MM.1S (cell line): ENCODE measurements around the gene FBXL7.

ENCODE experiments used
- DNase-seq: peaks from one replicate; pipeline ENCODE4 v3.0.0-alpha.2; 2015
- H2AFZ ChIP-seq: fragments of 300-600 bp; sonication (generic); 2 replicates; pipeline ENCODE4 v1.6.0; 2016; ENCODE audit warnings: antibody characterized with exemption, low read length
- H3F3A ChIP-seq: fragments of 300-600 bp; sonication (generic); 2 replicates; pipeline ENCODE4 v1.6.1; 2016; ENCODE audit warnings: mild to moderate bottlenecking, antibody characterized with exemption, low read length, moderate library complexity, mixed read lengths; ENCODE audit not compliant: insufficient read depth
- H3K27ac ChIP-seq: fragments of 300-600 bp; sonication (generic); 2 replicates; pipeline ENCODE4 v1.5.1; 2016; ENCODE audit warnings: mild to moderate bottlenecking, low read length
- H3K27me3 ChIP-seq: fragments of 300-600 bp; sonication (generic); replicated peaks from 2 replicates; pipeline ENCODE4 v1.6.0; 2016; ENCODE audit warnings: low read length; ENCODE audit not compliant: insufficient read depth
- H3K36me3 ChIP-seq: fragments of 300-600 bp; sonication (generic); replicated peaks from 2 replicates; pipeline ENCODE4 v1.6.1; 2016; ENCODE audit warnings: mild to moderate bottlenecking, low read length, mixed read lengths; ENCODE audit not compliant: insufficient read depth
- H3K4me1 ChIP-seq: fragments of 300-600 bp; sonication (generic); 2 replicates; pipeline ENCODE4 v1.6.1; 2016; ENCODE audit warnings: low read length, mixed read lengths
- H3K4me2 ChIP-seq: fragments of 300-600 bp; sonication (generic); 2 replicates; pipeline ENCODE4 v1.6.0; 2016; ENCODE audit warnings: low read depth, low read length
- H3K4me3 ChIP-seq: fragments of 300-600 bp; sonication (generic); 2 replicates; pipeline ENCODE4 v1.5.1; 2016; ENCODE audit warnings: low read length, mixed read lengths
- H3K79me2 ChIP-seq: fragments of 300-600 bp; sonication (generic); 2 replicates; pipeline ENCODE4 v1.6.1; 2016; ENCODE audit warnings: mixed run types, low read length, mixed read lengths
- H3K9ac ChIP-seq: fragments of 300-600 bp; sonication (generic); 2 replicates; pipeline ENCODE4 v1.6.1; 2016; ENCODE audit warnings: low read length, mixed read lengths
- H3K9me2 ChIP-seq: fragments of 300-600 bp; sonication (generic); replicated peaks from 2 replicates; pipeline ENCODE4 v1.6.1; 2016; ENCODE audit warnings: mild to moderate bottlenecking, low read length, mixed read lengths; ENCODE audit not compliant: insufficient read depth
- H3K9me3 ChIP-seq: fragments of 300-600 bp; sonication (generic); replicated peaks from 2 replicates; pipeline ENCODE4 v1.6.1; 2016; ENCODE audit warnings: mild to moderate bottlenecking, low read length, mixed read lengths; ENCODE audit not compliant: insufficient read depth
- H4K20me1 ChIP-seq: fragments of 300-600 bp; sonication (generic); 2 replicates; pipeline ENCODE4 v1.6.1; 2016; ENCODE audit warnings: mild to moderate bottlenecking, low read length, moderate library complexity, mixed read lengths; ENCODE audit not compliant: insufficient read depth
- EZH2 ChIP-seq: fragments of 300-600 bp; sonication (generic); optimal IDR thresholded peaks from 2 replicates; pipeline ENCODE3; 2017; ENCODE audit warnings: low read depth, mild to moderate bottlenecking, antibody characterized with exemption, low read length, mixed read lengths
- EZH2phosphoT487 ChIP-seq: fragments of 300-600 bp; sonication (generic); IDR thresholded peaks from 2 replicates; pipeline ENCODE4 v1.6.1; 2018; ENCODE audit warnings: antibody characterized with exemption, low read length
- TF ChIP-seq, protein P1 (sequence below): fragments of 300-600 bp; sonication (generic); IDR thresholded peaks from 2 replicates; pipeline ENCODE4 v1.5.1; 2016; ENCODE audit warnings: antibody characterized with exemption, low read length, mixed read lengths

Gene FBXL7

DNA sequence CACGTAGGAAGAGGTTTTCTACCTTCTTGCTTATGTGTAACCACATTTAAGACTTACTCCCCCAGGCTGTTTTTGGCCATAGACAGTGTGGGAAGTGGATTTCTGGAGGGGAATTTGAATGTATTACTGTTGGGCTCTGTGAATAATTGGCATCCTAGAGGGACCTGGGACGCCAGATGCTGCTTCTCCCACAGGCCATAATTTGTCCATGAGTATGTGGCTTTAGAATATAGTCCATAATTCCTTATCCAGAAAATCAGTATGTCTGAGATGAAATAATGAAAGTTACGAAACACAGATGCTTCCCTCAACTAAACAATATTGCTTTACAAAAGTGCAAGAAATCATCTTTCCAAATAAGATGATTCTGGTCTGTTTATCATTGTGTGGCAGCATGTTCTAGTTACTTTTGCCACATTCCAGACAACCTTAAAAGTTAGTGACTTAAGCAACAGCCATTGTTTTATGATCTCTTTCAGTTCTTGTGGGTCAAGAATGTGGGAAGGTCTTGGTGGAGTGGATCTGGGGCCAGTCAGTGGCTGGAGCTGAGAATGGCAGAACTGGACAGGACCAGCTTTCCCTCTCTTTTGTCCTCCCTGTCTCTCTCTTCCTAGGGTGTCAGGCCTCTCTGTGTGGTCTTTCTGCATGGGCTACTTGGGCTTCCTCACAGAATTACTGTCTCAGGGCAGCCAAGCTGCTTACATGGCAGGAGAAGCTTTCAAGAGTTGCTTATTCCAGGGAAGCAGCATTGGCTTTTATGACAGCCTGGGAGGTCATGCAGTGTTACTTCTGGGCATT lies 79.4 kb downstream of the FBXL7 start:
- no peaks in the 10 kb centered on the region for H3K27me3 ChIP-seq
- H3K9ac ChIP-seq: no peak overlapping the region
- H3K4me3 ChIP-seq: no peak overlapping the region
- H3K36me3 ChIP-seq: no peaks in the 10 kb centered on the region; the same call in 1 of the 2 replicates
- no peaks in the 10 kb centered on the region for H3F3A ChIP-seq
- no peak overlapping the region for H3K4me2 ChIP-seq
- H3K9me3 ChIP-seq: no peaks in the 10 kb centered on the region
- H3K4me1 ChIP-seq: no peaks in the 10 kb centered on the region
- H4K20me1 ChIP-seq: no peaks in the 10 kb centered on the region
- no peaks in the 10 kb centered on the region for H3K9me2 ChIP-seq
- H3K79me2 ChIP-seq: peaks cover 27% of the 10 kb centered on the region
- DNase-seq: no peak
- no peak overlapping the region for H3K27ac ChIP-seq
- no peak for TF ChIP-seq EZH2phosphoT487
- TF ChIP-seq, protein P1, sequence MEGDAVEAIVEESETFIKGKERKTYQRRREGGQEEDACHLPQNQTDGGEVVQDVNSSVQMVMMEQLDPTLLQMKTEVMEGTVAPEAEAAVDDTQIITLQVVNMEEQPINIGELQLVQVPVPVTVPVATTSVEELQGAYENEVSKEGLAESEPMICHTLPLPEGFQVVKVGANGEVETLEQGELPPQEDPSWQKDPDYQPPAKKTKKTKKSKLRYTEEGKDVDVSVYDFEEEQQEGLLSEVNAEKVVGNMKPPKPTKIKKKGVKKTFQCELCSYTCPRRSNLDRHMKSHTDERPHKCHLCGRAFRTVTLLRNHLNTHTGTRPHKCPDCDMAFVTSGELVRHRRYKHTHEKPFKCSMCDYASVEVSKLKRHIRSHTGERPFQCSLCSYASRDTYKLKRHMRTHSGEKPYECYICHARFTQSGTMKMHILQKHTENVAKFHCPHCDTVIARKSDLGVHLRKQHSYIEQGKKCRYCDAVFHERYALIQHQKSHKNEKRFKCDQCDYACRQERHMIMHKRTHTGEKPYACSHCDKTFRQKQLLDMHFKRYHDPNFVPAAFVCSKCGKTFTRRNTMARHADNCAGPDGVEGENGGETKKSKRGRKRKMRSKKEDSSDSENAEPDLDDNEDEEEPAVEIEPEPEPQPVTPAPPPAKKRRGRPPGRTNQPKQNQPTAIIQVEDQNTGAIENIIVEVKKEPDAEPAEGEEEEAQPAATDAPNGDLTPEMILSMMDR: no peak
- no peak for TF ChIP-seq EZH2
- H2AFZ ChIP-seq: no peak overlapping the region

DNA sequence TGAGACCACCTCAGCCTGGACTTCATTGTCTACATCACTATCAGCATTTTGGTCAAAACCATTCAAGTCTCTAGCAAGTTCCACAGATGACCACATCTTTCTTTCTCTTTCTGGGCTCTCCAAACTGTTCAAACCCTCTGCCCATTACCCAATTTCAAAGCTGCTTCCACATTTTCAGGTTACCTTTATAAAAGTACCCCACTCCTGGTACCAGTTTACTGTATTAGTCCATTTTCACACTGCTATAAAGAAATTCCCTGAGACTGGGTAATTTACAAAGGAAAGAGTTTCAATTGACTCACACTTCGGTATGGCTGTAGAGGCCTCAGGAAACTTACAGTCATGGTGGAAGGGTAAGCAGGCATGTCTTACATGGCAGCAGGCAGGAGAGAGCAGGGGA lies 84.5 kb downstream of the FBXL7 start:
- Histone ChIP-seq H2AFZ (no peak overlapping the region), H3K36me3 (no peaks in the 10 kb centered on the region; the same call in 1 of the 2 replicates), H3F3A (no peaks in the 10 kb centered on the region), H3K79me2 (peaks cover 1% of the 10 kb centered on the region), H3K27me3 (no peaks in the 10 kb centered on the region), H3K27ac (no peak overlapping the region), H3K9ac (no peak overlapping the region), H3K9me2 (no peaks in the 10 kb centered on the region), H3K9me3 (no peaks in the 10 kb centered on the region), H3K4me3 (no peak overlapping the region), H4K20me1 (no peaks in the 10 kb centered on the region), H3K4me2 (no peak overlapping the region), H3K4me1 (no peaks in the 10 kb centered on the region)
- no peak for TF ChIP-seq EZH2phosphoT487
- TF ChIP-seq, protein P1: no peak
- TF ChIP-seq EZH2: no peak
- no peak for DNase-seq

DNA sequence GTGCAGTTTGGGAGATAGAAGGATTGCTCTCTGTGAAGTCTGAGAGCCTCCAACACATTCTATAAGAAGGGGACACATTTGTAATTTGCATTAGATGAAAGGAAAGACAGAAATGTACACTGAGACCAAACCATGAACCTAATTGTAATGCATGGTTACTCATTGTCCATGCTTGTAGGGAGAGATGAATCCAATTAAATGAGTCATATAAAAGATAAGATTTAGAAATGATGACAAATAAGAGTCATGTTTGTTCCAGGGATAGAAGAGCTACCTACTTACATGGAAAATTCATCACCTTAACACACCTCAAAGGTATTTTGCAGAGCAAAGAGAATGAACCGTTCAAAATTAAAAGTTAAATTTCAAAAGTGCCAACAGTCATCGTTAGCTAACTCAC lies 85.1 kb downstream of the FBXL7 start:
- no peaks in the 10 kb centered on the region for H3K9me3 ChIP-seq
- H3K9ac ChIP-seq: no peak overlapping the region
- H3K4me2 ChIP-seq: no peak overlapping the region
- no peak for DNase-seq
- no peaks in the 10 kb centered on the region for H3F3A ChIP-seq
- no peaks in the 10 kb centered on the region for H3K27me3 ChIP-seq
- H3K36me3 ChIP-seq: no peaks in the 10 kb centered on the region; the same call in 1 of the 2 replicates
- H3K4me1 ChIP-seq: no peaks in the 10 kb centered on the region
- H4K20me1 ChIP-seq: no peaks in the 10 kb centered on the region
- no peak overlapping the region for H3K4me3 ChIP-seq
- no peaks in the 10 kb centered on the region; the same call in none of the 2 replicates for H3K79me2 ChIP-seq
- H3K9me2 ChIP-seq: no peaks in the 10 kb centered on the region
- no peak for TF ChIP-seq EZH2phosphoT487
- TF ChIP-seq, protein P1: no peak
- no peak for TF ChIP-seq EZH2
- H2AFZ ChIP-seq: no peak overlapping the region
- no peak overlapping the region for H3K27ac ChIP-seq
